SK-N-SH treated with all-trans-retinoic acid at 6 μM for 48 hours (cell line): Measurements from ENCODE around the gene CDK15.
A peak's percentile ranks its signal among the peaks of the same experiment; 100 is the strongest.

Experiments used
- ATAC-seq: fragments of 200-7000 bp; cut with Tn5 transposase; 3 replicates; pipeline ENCODE4 v1.9.1; 2020; ENCODE audit warnings: mild to moderate bottlenecking, moderate library complexity
- CREB5 ChIP-seq: fragments of 250-450 bp; sonication (Bioruptor Pico); IDR thresholded peaks from 2 replicates; pipeline ENCODE4 v1.5.1; 2020; ENCODE audit warnings: low read depth, mild to moderate bottlenecking, moderate library complexity
- CSDC2 ChIP-seq: fragments of 250-450 bp; sonication (Bioruptor Pico); IDR thresholded peaks from 2 replicates; pipeline ENCODE4 v1.5.0; 2020; ENCODE audit warnings: mild to moderate bottlenecking, moderate library complexity
- ESRRG ChIP-seq: fragments of 250-450 bp; sonication (Bioruptor Pico); IDR thresholded peaks from 2 replicates; pipeline ENCODE4 v1.6.1; 2021; ENCODE audit warnings: mild to moderate bottlenecking
- ISL1 ChIP-seq: fragments of 250-450 bp; sonication (Bioruptor Pico); IDR thresholded peaks from 2 replicates; pipeline ENCODE4 v2.1.2; 2022; ENCODE audit warnings: mild to moderate bottlenecking, moderate library complexity
- OSR1 ChIP-seq: fragments of 250-450 bp; sonication (Bioruptor Pico); IDR thresholded peaks from 2 replicates; pipeline ENCODE4 v1.8.0; 2022; ENCODE audit warnings: moderate library complexity, mild to moderate bottlenecking, inconsistent platforms
- PATZ1 ChIP-seq: fragments of 250-450 bp; sonication (Bioruptor Pico); IDR thresholded peaks from 2 replicates; pipeline ENCODE4 v1.8.0; 2020; ENCODE audit warnings: mild to moderate bottlenecking, moderate library complexity, borderline replicate concordance
- POU6F1 ChIP-seq: fragments of 250-450 bp; sonication (Bioruptor Pico); IDR thresholded peaks from 2 replicates; pipeline ENCODE4 v1.8.0; 2021; ENCODE audit warnings: low read depth, mild to moderate bottlenecking, moderate library complexity, borderline replicate concordance
- PPARA ChIP-seq: fragments of 250-450 bp; sonication (Bioruptor Pico); IDR thresholded peaks from 2 replicates; pipeline ENCODE4 v1.5.0; 2020; ENCODE audit warnings: mild to moderate bottlenecking, borderline replicate concordance
- SNAI2 ChIP-seq: fragments of 250-450 bp; sonication (Bioruptor Pico); IDR thresholded peaks from 2 replicates; pipeline ENCODE4 v1.5.0; 2020; ENCODE audit warnings: mild to moderate bottlenecking, moderate library complexity
- TCF4 ChIP-seq: fragments of 250-450 bp; sonication (Bioruptor Pico); IDR thresholded peaks from 2 replicates; pipeline ENCODE4 v1.8.0; 2021; ENCODE audit warnings: mild to moderate bottlenecking, moderate library complexity, borderline replicate concordance
- TOX ChIP-seq: fragments of 250-450 bp; sonication (Bioruptor Pico); IDR thresholded peaks from 2 replicates; pipeline ENCODE4 v1.8.0; 2021; ENCODE audit warnings: mild to moderate bottlenecking, moderate library complexity, borderline replicate concordance
- TSHZ2 ChIP-seq: fragments of 250-450 bp; sonication (Bioruptor Pico); IDR thresholded peaks from 2 replicates; pipeline ENCODE4 v1.5.0; 2020; ENCODE audit warnings: mild to moderate bottlenecking, moderate library complexity
- ZC3H10 ChIP-seq: fragments of 250-450 bp; sonication (Bioruptor Pico); IDR thresholded peaks from 2 replicates; pipeline ENCODE4 v1.5.1; 2021; ENCODE audit warnings: mild to moderate bottlenecking, moderate library complexity
- ZFP3 ChIP-seq: fragments of 250-450 bp; sonication (Bioruptor Pico); IDR thresholded peaks from 2 replicates; pipeline ENCODE4 v1.5.0; 2020; ENCODE audit warnings: mild to moderate bottlenecking, moderate library complexity
- ZFP30 ChIP-seq: fragments of 450-650 bp; formaldehyde crosslinking; IDR thresholded peaks from 2 replicates; pipeline ENCODE4 v1.5.0; 2022; ENCODE audit warnings: mild to moderate bottlenecking, moderate library complexity
- ZNF565 ChIP-seq: fragments of 450-650 bp; formaldehyde crosslinking; conservative IDR thresholded peaks from 2 replicates; pipeline ENCODE4 v1.5.0; 2020; ENCODE audit warnings: low read depth, mild to moderate bottlenecking, moderate library complexity
- ZNF70 ChIP-seq: fragments of 450-650 bp; formaldehyde crosslinking; IDR thresholded peaks from 2 replicates; pipeline ENCODE4 v1.5.0; 2020; ENCODE audit warnings: mild to moderate bottlenecking, moderate library complexity
- ZNF8 ChIP-seq: fragments of 450-650 bp; formaldehyde crosslinking; IDR thresholded peaks from 2 replicates; pipeline ENCODE4 v1.5.0; 2020; ENCODE audit warnings: mild to moderate bottlenecking, moderate library complexity

Gene CDK15

GRCh38 chr2:201859949-201860348, 53.6 kb downstream of the CDK15 start:
- peak; percentile 20 for ATAC-seq
- no peak for TF ChIP-seq ZNF8 (CRISPR knock-in tag)
- TF ChIP-seq ZFP3: no peak
- no peak for TF ChIP-seq ISL1 (CRISPR knock-in tag)
- TF ChIP-seq ZFP30 (CRISPR knock-in tag): no peak
- no peak for TF ChIP-seq SNAI2
- no peak for TF ChIP-seq CSDC2 (CRISPR knock-in tag)
- no peak for TF ChIP-seq POU6F1 (CRISPR knock-in tag)
- no peak for TF ChIP-seq PATZ1 (CRISPR knock-in tag)
- no peak for TF ChIP-seq ZNF565 (CRISPR knock-in tag)
- TF ChIP-seq ZC3H10 (CRISPR knock-in tag): no peak
- no peak for TF ChIP-seq PPARA (CRISPR knock-in tag)
- no peak for TF ChIP-seq CREB5 (CRISPR knock-in tag)
- TF ChIP-seq OSR1 (CRISPR knock-in tag): no peak
- TF ChIP-seq, all 23 proteins: peak for 0

GRCh38 chr2:201860636-201861066, 54.3 kb downstream of the CDK15 start:
- peak; percentile 98 for ATAC-seq

More at GRCh38 chr2:201860636-201861066, 54.3 kb downstream of the CDK15 start:
- no peak for TF ChIP-seq ZNF70 (CRISPR knock-in tag)
- TF ChIP-seq POU6F1 (CRISPR knock-in tag): no peak
- TF ChIP-seq TOX: no peak
- no peak for TF ChIP-seq ZFP3
- no peak for TF ChIP-seq TCF4
- TF ChIP-seq ZNF8 (CRISPR knock-in tag): no peak
- TF ChIP-seq ZNF565 (CRISPR knock-in tag): no peak
- no peak for TF ChIP-seq ZFP30 (CRISPR knock-in tag)
- TF ChIP-seq ESRRG: no peak
- TF ChIP-seq TSHZ2 (CRISPR knock-in tag): no peak
- TF ChIP-seq PPARA (CRISPR knock-in tag): no peak
